ENCODE results near the gene IP6K3.

Gene IP6K3

DNA sequence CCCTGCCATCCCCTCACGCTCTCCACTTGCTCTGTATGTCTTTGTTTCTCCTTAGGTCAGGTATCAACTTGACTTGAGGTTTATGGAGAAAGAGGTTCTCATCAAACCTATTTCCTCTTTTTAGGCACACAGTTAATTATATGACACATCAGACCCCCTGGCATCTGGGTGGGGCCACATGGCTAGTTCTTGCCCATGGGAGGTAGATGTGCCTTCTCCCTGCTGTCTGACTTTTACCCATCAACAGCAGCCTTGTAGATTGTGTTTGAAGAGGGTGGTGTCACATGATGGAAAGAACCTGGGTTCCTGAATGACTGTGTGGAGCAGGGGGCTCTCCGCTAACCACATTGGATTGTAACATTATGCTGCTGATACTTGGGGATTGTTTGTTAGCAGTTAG is 28.0 kb downstream of the IP6K3 start:
- TF ChIP-seq, protein P1, sequence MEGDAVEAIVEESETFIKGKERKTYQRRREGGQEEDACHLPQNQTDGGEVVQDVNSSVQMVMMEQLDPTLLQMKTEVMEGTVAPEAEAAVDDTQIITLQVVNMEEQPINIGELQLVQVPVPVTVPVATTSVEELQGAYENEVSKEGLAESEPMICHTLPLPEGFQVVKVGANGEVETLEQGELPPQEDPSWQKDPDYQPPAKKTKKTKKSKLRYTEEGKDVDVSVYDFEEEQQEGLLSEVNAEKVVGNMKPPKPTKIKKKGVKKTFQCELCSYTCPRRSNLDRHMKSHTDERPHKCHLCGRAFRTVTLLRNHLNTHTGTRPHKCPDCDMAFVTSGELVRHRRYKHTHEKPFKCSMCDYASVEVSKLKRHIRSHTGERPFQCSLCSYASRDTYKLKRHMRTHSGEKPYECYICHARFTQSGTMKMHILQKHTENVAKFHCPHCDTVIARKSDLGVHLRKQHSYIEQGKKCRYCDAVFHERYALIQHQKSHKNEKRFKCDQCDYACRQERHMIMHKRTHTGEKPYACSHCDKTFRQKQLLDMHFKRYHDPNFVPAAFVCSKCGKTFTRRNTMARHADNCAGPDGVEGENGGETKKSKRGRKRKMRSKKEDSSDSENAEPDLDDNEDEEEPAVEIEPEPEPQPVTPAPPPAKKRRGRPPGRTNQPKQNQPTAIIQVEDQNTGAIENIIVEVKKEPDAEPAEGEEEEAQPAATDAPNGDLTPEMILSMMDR (IDR thresholded peaks at IDR 0.05; ENCODE audit: low read depth, low read length), result no peak
- H3K36me3 ChIP-seq, result no peaks in the 10 kb centered on the region
- H3K4me3 ChIP-seq (ENCODE audit: low read depth, low read length), result no peak overlapping the region
- DNase-seq, result no peak
- H3K27me3 ChIP-seq (ENCODE audit: insufficient read depth, low read depth, severe bottlenecking), result no peaks in the 10 kb centered on the region
- peak overlapping the region; percentile 65 for H3K27ac ChIP-seq
- no peaks in the 10 kb centered on the region for H3K9me3 ChIP-seq (ENCODE audit: severe bottlenecking)

DNA sequence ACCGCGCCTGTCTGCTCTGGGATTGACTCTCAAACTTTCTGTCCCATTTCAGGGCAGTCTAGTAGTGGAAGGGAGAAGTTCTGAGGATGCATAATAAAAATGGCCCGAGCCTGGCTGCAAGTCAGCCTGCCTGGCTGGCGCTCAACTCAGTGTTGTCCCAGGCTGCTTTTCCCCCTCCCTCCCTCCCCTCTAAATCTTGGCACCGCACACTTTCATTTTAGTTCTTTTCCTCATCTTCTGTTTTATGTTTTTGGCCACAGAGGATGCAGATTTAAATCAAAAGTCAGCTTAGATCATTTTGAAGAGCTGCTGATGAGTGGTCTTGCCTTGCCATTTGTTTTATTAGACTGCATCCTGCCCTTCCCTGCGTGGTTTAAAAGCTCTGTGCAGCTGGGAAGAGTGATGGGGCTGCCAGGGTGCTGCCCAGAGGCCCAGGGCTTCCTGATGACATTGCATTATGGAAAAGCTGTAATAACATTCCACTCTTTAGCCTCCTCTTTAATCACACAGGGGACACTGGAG is 28.7 kb downstream of the IP6K3 start:
- Histone ChIP-seq H3K27me3 (ENCODE audit: insufficient read depth, low read depth, severe bottlenecking) (no peaks in the 10 kb centered on the region), H3K36me3 (no peaks in the 10 kb centered on the region), H3K27ac (no peak overlapping the region), H3K9me3 (ENCODE audit: severe bottlenecking) (no peaks in the 10 kb centered on the region), H3K4me3 (ENCODE audit: low read depth, low read length) (no peak overlapping the region)
- DNase-seq, result no peak
- TF ChIP-seq, protein P1 (IDR thresholded peaks at IDR 0.05; ENCODE audit: low read depth, low read length), result no peak

DNA sequence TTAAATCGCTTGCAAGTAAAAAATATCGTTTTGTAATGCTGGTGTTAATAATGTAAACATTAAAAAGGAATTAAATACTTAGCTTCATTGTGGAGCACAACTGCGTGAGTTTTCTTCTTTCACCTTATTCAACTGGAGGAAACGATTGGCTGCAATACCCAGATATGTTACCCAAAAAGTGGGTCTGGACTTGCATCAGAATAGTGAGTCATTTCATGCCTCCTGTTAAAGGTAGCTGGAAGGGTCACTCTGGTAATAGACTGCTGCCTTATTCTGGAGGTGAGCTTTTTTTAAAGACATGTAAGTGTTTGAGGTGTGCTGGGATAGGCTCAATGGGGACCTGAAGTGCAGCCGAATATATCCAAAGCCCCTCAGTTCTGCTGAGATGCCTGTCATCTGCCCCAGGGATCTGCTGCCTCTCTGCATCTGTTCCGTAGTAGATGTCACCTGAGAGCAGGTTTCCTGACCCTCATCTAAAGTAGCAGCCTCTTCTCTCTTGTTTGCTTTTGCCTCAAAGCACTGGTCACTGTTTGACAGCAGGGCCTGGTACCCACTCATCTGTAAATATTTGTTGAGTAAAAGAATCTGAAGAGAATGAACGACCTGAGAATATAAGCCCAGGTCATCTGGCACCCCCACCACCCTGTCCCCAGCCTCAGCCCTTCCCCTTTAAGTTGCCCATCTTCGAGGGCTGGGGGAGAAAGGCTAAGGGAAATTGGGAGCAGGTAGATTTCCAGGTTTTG is 29.6 kb downstream of the IP6K3 start:
- TF ChIP-seq, protein P1 (IDR thresholded peaks at IDR 0.05; ENCODE audit: low read depth, low read length), result no peak
- no peak overlapping the region for H3K27ac ChIP-seq

DNA sequence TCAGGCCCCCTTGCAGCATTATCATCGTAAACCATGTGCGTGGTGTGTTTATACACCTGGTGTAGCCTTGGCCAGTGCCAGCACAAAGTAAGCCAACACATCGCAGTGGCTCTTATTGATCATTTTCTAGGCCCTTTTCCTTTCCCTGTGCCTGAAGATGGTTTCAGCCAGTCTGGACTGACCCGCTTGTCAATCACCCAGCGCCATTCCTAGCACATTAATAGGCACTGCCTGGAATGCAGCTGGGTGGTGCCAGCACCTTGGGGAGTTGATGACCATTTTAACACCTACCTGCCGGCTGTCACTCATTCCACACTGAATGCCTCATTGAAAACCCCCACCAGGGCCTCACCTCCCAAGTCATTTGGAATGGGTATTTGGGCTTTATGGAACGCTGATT is 30.3 kb downstream of the IP6K3 start:
- H3K27ac ChIP-seq, result no peak overlapping the region
- no peaks in the 10 kb centered on the region for H3K27me3 ChIP-seq (ENCODE audit: insufficient read depth, low read depth, severe bottlenecking)
- H3K36me3 ChIP-seq, result no peaks in the 10 kb centered on the region
- TF ChIP-seq, protein P1 (IDR thresholded peaks at IDR 0.05; ENCODE audit: low read depth, low read length), result no peak
- no peak overlapping the region for H3K4me3 ChIP-seq (ENCODE audit: low read depth, low read length)
- DNase-seq, result no peak
- H3K9me3 ChIP-seq (ENCODE audit: severe bottlenecking), result no peaks in the 10 kb centered on the region

More for the DNA sequence above, 29.6 kb downstream of the IP6K3 start:
- H3K9me3 ChIP-seq (ENCODE audit: severe bottlenecking), result no peaks in the 10 kb centered on the region
- H3K4me3 ChIP-seq (ENCODE audit: low read depth, low read length), result no peak overlapping the region
- DNase-seq, result no peak
- no peaks in the 10 kb centered on the region for H3K36me3 ChIP-seq
- no peaks in the 10 kb centered on the region for H3K27me3 ChIP-seq (ENCODE audit: insufficient read depth, low read depth, severe bottlenecking)

DNA sequence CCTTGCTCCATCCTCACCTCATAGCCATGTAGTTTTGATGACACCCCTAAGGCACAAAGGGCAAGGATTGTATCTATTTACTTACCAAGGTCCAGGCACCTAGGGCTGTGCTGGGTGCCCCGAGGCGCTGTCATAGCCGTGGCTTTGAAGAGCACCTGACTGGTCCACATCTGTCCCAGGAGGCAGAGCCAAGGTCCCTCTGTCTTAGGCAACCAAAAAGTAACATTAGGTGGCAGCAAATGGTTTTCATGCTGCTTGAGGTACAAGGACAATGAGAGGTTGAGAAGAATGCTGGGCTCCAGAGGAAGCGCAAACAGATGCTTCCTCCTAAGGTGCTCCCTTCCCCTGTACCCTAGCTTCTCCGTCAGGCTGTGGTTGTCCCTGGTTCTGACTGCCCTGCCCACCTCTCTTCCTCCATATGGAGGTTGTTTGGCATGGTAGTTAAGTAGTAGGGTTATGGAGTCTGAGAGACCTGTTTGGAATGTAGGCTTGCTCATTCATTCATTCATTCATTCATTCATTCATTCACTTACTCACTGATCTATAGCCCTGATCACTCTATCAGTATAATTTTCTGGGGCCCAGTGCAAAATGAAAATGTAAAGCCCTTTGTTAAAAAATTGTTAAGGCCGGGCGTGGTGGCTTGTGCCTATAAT is 32.2 kb downstream of the IP6K3 start:
- Histone ChIP-seq H3K27me3 (ENCODE audit: insufficient read depth, low read depth, severe bottlenecking) (no peaks in the 10 kb centered on the region), H3K27ac (no peak overlapping the region), H3K4me3 (ENCODE audit: low read depth, low read length) (no peak overlapping the region), H3K36me3 (peaks cover 11% of the 10 kb centered on the region), H3K9me3 (ENCODE audit: severe bottlenecking) (no peaks in the 10 kb centered on the region)
- TF ChIP-seq, protein P1 (IDR thresholded peaks at IDR 0.05; ENCODE audit: low read depth, low read length), result no peak
- DNase-seq, result no peak
